GM18517 (cell line): ENCODE data around the gene EAF2.
A peak's percentile ranks its signal among the peaks of the same experiment; 100 is the strongest.

Source experiments
- ATAC-seq: cut with Tn5 transposase; IDR thresholded peaks from one replicate; pipeline ENCODE4 v1.9.1; 2021; ENCODE audit warnings: mild to moderate bottlenecking, moderate library complexity; ENCODE audit not compliant: unreplicated experiment

EAF2 gene

DNA sequence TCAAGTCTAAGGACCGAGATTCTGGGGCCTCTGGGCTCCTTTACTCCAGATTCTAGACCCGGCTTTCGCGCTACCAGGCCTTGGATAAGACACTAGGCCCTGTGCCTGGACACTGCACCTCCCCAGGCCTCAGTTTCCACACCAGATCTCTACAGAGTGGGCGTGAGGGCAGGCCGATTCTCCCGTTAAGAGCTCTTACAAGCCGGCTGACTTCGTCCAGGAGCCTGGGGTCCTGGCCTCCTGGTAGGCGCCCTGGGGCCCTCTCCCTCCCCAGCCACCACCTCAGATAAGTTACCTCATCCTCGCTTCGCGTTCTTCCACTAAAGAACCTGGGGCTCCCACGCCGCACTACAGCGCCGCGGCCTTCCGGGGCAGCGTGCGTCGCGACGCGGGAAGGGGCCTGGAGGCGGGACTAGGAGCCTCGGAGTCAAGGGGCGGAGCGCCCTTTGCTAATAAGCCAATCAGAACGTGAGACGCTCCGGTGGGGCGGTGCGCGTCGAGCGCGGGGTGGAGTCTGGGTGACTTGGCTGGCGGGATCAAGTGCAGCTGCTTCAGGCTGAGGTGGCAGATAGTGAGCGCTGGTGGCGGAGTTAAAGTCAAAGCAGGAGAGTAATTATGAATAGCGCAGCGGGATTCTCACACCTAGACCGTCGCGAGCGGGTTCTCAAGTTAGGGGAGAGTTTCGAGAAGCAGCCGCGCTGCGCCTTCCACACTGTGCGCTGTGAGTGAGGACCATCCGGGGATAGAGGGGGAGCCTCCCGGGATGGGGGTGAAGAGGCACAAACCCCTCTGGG lies at the start of gene EAF2, which contains the start of gene IQCB1:
TSS of gene EAF2 (plus strand) at position 539 of the 794 bp plus-strand sequence. CDS start at position 616, 77 bp downstream.
TSS of gene IQCB1 (minus strand) at position 390 of the 794 bp plus-strand sequence. CDS start 6,100 bp downstream, outside the sequence.
- peak; percentile 97 for ATAC-seq

DNA sequence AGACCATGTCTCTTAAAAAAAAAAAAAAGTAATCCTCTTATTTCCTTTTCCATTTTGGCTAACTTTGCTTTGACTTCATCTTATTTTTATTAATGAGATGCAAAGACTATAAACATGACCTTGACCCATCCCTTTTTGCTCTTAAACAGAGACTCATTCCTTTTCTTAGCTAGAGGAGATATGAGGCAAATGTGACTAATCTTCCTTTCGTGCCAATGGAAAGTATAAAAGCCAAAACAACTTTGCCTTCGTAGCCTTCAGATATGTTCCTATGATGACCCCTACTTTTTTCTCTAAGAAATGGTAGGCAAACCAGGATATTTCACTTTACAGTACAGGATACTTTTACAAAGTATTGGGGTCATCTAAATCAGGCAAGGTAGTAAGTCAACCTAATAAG lies 48.5 kb upstream of the EAF2 start:
- no peak for ATAC-seq

DNA sequence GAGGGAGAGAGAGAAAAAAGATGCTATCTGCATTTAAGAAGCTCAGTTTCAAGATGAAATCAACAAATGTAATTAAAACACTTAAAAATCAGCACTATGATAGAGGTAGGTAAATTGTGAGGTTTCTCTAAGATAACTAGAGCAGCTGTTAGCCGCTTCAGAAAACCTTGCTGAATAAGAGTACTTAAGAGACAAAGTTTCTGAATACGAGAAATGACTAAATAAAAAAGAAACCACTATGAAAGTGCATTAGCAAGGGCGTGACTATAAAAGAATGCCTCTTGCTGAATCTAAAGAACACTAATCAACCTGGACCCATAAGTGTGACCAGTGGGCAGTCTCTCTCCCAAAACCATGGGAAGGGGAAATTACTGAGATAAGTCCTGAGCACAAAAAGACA lies 41.9 kb upstream of the EAF2 start:
- peak; percentile 49 for ATAC-seq

- peak; percentile 58 for ATAC-seq
Observed at GRCh38 chr3:121794264-121794983, 40.6 kb upstream of the EAF2 start.

DNA sequence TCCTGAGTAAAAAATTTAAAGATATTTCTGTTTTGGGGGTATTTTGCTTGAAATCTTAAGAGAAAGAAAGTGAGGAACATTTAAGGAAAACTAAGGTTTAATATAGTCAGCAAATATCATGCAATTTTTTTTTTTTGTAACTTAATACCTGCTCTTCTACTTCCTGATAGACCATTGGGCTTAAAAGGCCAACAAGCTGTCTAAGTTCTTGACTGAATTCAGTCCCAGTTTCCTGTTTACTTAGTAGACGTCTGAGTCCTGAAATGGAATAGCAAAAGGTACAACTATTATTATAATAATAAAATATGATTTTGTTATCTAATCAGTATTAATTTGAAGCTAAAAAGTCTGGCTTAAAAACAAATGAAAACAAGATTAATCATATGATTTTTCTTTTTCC lies 38.0 kb upstream of the EAF2 start:
- no peak for ATAC-seq

DNA sequence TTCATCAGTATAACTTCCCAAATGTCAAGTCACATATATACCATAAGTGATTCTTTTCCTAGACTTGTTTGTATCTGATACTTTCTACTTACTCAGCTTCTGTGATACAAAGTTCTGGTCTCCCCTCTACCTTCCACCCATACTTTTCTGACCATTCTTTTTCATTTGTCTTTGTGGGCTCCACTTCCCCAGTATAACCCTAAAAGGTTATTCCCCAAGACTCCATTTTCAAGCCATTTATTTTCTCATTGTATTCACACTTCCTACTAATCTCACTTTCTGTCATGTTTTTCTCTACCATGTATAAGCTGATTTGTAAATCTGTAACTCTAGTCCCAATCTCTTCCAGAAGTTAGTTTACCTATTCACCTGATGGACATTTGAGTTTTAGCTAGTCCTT lies 34.1 kb upstream of the EAF2 start:
- ATAC-seq = peak; percentile 51

- no peak for ATAC-seq
Observed at GRCh38 chr3:121803771-121804320, 31.2 kb upstream of the EAF2 start.

- peak; percentile 98 for ATAC-seq
Observed at GRCh38 chr3:121809249-121809648, 25.8 kb upstream of the EAF2 start.

DNA sequence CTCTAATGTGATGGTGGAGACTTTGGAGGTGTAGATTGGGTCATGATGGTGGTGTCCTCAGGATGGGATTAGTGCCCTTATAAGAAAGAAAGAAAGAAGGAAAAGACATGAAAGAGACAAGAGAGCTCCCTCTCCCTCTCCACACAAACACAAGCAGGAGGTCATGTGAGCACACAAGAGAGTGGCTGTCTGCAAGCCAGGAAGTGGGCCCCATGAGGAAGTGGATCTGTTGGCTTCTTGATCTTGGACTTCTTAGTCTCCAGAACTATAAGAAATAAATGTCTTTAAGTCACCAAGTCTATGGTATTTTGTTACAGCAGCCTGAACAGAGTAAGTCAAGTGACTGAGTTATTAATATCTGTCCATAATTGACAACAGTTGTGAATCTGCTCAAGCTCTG lies 17.3 kb upstream of the EAF2 start:
- no peak for ATAC-seq

- ATAC-seq = no peak
Observed at GRCh38 chr3:121818578-121818977, 16.4 kb upstream of the EAF2 start.

- no peak for ATAC-seq
Observed at GRCh38 chr3:121819236-121819635, 15.8 kb upstream of the EAF2 start.

GRCh38 chr3:121821421-121822199 lies 13.4 kb upstream of the EAF2 start:
- no peak for ATAC-seq

GRCh38 chr3:121822973-121823372 lies 12.0 kb upstream of the EAF2 start:
- no peak for ATAC-seq

DNA sequence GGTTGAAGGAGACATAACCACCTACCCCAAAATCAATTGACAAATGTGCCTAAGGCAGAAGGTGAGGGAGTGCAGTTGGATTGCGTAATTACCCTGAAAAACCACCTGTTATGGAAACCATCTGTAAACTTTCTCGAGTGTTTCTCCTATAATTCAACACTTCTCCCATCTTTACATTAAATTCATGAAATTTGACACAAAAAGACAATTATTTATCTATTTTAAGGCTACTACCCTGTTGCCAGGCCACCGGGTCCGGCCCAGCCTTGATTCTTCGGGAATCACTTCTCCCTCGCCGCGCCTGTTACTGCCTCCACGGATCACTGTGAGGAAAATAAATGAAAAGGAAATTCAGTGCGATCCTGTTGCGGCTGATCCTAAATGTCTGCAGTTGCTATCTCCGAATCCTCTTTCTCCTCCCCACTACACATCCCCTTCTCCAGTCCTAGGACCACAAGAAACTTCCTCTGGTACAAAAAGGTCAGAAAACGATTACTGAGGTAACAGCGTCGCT lies 795 bp upstream of the EAF2 start:
- ATAC-seq = no peak

DNA sequence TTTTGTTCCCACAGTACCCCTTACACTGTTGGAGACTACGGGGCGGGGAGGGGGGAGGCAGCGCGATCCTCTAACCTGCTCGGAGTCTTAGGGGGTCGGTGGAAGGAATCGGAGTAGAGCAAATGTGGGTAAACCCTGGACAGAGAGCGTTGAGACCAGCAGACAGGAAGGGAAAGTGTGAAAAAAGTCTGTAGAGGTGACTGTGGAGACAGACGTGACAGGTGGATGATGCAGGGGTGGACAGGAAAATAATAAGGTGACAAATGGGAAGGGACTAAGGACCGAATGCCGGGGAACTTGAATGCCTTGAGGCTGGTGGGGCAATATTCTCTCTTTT lies 424 bp downstream of the EAF2 start:
- peak; percentile 27 for ATAC-seq

DNA sequence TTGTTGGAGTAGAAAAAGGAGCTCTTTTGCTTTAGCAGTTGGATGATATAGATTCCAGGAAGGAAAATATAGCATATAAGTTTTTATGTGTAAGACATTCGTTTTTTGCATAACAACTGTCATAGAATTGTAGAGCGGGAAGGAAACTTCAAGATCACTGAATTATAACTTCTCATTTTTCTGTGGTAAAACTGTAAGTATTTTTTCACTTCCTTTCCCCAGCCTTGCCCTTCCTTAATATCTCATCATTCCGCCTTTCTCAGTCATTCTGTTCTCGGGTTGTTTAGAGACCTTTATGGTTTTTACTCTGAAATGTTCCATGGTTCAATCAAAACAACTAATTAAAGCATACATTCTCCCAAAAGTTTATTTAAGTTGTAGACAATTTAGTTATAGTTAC lies 1.1 kb downstream of the EAF2 start:
- ATAC-seq = no peak

- ATAC-seq = no peak
Observed at GRCh38 chr3:121836481-121836880, 1.5 kb downstream of the EAF2 start.

- ATAC-seq = no peak
Observed at GRCh38 chr3:121839962-121840361, 5.0 kb downstream of the EAF2 start.

DNA sequence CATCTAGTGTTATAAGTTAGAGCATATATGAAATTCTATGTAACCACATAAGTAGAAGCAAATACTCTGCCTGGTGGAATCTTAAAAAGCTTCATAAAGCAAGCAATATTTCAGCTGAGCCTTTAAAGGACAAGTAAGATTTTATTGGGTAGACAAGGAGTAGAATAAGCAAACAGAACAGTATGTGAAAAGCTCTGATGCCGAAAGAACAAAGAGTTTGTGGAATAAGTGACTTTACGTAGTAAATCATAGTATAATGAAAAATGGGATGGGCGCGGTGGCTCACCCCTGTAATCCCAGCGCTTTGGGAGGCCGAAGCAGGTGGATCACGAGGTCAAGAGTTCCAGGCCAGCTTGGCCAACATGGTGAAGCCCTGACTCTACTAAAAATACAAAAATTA lies 9.9 kb downstream of the EAF2 start:
- no peak for ATAC-seq

GRCh38 chr3:121852256-121852655 lies 17.2 kb downstream of the EAF2 start:
- ATAC-seq = no peak

DNA sequence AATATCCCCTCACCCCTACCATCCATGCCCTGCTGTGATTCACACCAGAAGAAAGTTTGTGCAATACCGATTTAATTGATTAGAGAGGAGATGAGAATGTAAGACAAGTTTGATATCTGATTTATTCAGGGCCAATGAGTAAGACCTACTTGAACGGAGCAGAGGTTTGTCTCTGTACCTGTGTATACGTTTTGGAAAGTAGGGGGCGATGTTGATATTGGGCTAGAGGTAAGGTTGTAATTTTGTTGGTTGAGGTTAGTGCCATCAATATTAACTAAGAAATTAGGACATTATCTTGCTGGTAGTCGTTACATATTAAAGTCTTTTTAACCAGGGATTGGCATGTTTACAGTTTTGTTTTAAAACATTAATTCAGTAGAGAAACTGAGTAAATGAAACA lies 20.5 kb downstream of the EAF2 start:
- ATAC-seq = no peak
